NB4 (cell line): ENCODE measurements around the gene PLCB3.

Experiments
- POLR2A ChIP-seq: IDR thresholded peaks from 2 replicates; pipeline ENCODE4 v1.6.1; 2011; ENCODE audit warnings: mild to moderate bottlenecking; ENCODE audit not compliant: insufficient read length; ENCODE audit errors: extremely low read depth
- TF ChIP-seq, protein P1 (sequence below): IDR thresholded peaks from one replicate; pipeline ENCODE4 v1.5.1; 2012; ENCODE audit warnings: low read depth, low read length

DNA sequence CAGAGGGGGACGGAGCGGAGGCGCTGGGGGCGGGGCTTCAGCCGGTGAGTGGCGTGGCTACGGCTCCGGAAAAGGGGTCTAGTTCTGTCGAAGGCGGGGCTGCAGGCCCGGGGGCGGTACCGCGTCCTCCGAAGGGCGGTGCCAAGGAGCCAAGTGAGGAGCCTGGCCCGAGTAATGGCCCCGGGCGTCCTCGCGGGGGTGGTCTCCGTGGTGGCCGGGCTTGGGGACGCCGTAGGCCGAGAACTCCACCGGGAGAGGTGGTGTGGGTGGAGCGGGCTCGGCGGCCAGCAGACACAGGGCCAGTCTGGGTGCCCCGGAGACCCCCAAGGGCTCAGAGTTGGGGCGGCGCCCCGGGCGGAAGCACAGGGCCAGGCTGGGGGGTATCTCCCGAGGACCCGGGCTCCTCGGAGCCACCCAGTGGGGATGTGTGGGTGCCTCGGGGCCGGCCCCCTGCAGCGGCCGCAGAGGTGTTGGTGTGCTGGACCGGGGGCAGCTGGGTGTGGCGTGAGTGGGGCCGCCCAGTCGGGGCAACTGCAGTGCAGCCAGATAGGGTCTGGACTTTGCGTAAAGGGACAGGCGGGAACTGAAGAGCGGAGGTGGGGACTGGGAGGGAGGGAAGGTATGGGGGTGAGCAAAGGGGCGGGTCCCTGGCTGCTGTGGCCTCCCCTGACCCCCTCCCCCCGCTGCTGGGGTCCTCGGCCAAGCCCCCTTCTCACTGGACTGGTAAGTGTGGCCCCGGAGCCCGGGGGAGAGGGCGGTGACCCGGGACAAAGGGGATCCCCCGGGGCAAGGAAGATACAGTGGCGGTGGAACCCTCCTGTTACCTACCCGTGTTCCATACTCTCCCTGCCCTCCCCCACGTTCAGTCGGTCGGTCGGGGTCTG lies 9.6 kb upstream of the PLCB3 start:
- TF ChIP-seq, protein P1, sequence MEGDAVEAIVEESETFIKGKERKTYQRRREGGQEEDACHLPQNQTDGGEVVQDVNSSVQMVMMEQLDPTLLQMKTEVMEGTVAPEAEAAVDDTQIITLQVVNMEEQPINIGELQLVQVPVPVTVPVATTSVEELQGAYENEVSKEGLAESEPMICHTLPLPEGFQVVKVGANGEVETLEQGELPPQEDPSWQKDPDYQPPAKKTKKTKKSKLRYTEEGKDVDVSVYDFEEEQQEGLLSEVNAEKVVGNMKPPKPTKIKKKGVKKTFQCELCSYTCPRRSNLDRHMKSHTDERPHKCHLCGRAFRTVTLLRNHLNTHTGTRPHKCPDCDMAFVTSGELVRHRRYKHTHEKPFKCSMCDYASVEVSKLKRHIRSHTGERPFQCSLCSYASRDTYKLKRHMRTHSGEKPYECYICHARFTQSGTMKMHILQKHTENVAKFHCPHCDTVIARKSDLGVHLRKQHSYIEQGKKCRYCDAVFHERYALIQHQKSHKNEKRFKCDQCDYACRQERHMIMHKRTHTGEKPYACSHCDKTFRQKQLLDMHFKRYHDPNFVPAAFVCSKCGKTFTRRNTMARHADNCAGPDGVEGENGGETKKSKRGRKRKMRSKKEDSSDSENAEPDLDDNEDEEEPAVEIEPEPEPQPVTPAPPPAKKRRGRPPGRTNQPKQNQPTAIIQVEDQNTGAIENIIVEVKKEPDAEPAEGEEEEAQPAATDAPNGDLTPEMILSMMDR, result no peak
- peak; percentile 79 for TF ChIP-seq POLR2A
